GM12892 (cell line): ENCODE results near the gene FRMD4B. TPM values are rescaled to one million over a fixed set of nuclear protein-coding genes. Genes with fewer than 3 reads are reported as not detected.

Source experiments
- DNase-seq: peaks from one replicate; pipeline ENCODE4 v3.0.0; 2011; ENCODE audit not compliant: insufficient read length
- FAIRE-seq: peaks from 2 replicates; lab custom pipeline; 2011; peaks lifted over from hg19 to GRCh38; lab: Jason Lieb, UNC
- POLR2A ChIP-seq: IDR thresholded peaks from 2 replicates; pipeline ENCODE4 v1.6.1; 2011; ENCODE audit warnings: low read depth, low read length, control low read depth
- POLR2AphosphoS5 ChIP-seq: IDR thresholded peaks from 2 replicates; pipeline ENCODE4 v1.6.1; 2011; ENCODE audit warnings: low read depth, low read length, control low read depth
- TAF1 ChIP-seq: IDR thresholded peaks from 2 replicates; pipeline ENCODE4 v1.6.1; 2011; ENCODE audit warnings: low read depth, mild to moderate bottlenecking, control low read depth, low read length, borderline replicate concordance
- polyA plus RNA-seq: library from polyadenylated mRNA; unstranded; fragments of >200 nt; gene quantifications from one replicate; pipeline ENCODE4 v1.2.1, GENCODE V29; 2012; ENCODE audit warnings: missing spikeins, inconsistent platforms; ENCODE audit not compliant: missing spikeins

The FRMD4B gene
- polyA plus RNA-seq: 0.47 TPM

GRCh38 chr3:69385723-69386555 lies at the start of gene FRMD4B:
TSS of gene FRMD4B (minus strand) at chr3:69386088. CDS start at chr3:69385989, 99 bp downstream.
- no peak for DNase-seq
- FAIRE-seq: no peak
- no peak for TF ChIP-seq TAF1
- no peak for TF ChIP-seq POLR2A
- no peak for TF ChIP-seq POLR2AphosphoS5

GRCh38 chr3:69433969-69434325 lies 48.1 kb upstream of the FRMD4B start:
- no peak for DNase-seq
- TF ChIP-seq POLR2A (no peak), TAF1 (no peak), POLR2AphosphoS5 (no peak)
- FAIRE-seq: peak; percentile 74

DNA sequence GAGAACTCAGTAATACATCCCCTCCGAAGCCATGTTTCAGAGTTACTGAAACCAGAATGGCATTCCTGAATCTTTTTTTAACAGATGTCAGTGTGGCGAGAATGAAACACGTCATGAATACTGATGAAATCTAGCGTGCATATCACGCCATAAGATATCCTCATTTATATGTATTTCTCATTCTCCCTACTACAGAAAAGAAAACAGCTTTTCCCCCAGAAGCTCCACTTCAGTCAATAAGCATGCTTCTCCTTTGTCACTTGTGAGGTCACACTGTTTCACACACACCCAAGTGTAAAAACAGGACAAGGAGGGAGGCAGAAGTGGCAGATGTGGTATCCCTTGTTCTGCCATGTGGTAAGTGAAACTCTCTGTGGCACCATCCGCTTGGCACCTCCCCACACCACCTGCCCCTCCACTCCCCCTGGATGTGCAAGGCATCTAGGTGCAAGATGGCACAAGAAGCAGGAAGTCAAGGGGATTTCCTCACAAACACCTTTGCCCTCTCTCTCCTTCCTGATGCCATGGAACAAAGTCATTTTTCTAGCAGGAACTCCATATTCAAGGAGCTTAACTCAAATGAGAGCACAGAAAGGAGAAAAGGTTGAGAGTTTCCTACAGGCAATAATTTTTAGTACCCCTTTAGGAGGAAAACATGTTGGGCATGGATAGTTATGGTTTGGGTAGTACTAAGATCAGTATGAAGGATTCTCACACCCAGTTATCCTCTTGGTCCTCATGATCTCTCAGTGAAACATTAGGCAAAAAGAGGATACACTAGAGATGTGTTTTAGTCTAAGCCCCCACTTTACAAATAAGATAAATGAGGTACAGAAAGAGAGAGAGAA lies 47.5 kb upstream of the FRMD4B start:
- DNase-seq (no peak), FAIRE-seq (peak; percentile 54)
- TF ChIP-seq TAF1 (no peak), POLR2AphosphoS5 (no peak), POLR2A (no peak)

- no peak for TF ChIP-seq POLR2A
- TF ChIP-seq TAF1: no peak
- no peak for TF ChIP-seq POLR2AphosphoS5
- FAIRE-seq (no peak), DNase-seq (no peak)
Observed at GRCh38 chr3:69428657-69429255, 42.9 kb upstream of the FRMD4B start.

GRCh38 chr3:69426967-69427304 lies 41.0 kb upstream of the FRMD4B start:
- DNase-seq: no peak
- no peak for TF ChIP-seq POLR2A
- TF ChIP-seq TAF1: no peak
- no peak for TF ChIP-seq POLR2AphosphoS5
- FAIRE-seq: no peak

DNA sequence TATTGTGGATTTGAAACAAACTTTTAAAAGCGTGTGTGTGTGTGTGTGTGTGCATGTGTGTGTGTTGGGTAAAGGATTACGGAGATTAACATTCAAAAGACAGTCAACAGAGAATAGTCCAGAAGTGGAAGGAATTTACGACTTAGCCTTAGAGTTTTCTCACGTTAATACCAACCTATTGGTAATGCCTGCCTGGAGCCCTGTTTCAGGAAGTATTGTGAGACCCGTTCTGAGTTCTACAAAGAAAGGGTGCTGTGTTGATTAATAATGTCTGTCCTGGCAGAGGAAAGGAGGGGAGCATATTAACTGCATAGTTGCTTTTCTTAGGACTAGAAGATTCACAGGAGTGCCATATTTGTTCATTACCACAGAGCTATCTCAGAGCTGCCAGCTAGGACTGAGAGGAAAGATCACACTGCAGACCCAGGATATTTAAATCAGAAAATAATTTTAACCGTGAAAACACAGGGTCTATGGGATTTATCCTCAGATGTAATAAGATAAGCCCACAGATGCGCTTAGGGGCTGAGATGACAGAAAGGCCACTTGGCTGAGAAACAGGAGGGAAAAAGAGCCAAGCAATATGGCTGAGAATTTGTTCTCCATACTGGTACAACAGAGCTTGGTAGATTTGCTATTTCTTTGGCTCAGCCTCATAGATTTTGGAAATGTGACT lies 40.5 kb upstream of the FRMD4B start:
- no peak for TF ChIP-seq POLR2AphosphoS5
- TF ChIP-seq TAF1: no peak
- no peak for DNase-seq
- FAIRE-seq: no peak

DNA sequence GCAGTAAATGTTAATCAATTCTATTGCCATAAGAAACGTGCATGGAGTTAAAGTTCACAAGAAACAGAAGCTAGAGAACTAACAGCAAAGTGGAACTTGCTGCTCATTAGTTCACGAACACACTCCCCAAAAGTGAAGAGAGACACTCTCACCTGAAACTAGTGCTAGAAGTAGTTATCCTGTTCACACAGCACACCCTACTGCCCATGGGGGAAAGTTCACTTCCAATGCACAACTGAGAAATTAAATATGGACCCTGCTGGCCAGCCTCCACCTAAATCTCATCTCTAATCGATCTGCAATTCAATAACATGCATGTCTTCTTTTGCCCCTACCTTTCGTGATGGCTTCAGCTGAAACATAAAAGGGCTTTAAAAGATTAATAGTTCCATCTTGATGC lies 39.4 kb upstream of the FRMD4B start:
- no peak for TF ChIP-seq POLR2AphosphoS5
- no peak for TF ChIP-seq POLR2A
- no peak for TF ChIP-seq TAF1
- DNase-seq: peak; percentile 7
- FAIRE-seq: peak; percentile 85

GRCh38 chr3:69423463-69424155 lies 37.7 kb upstream of the FRMD4B start:
- FAIRE-seq: no peak
- TF ChIP-seq TAF1 (no peak), POLR2A (no peak), POLR2AphosphoS5 (no peak)

GRCh38 chr3:69422751-69423150 lies 36.9 kb upstream of the FRMD4B start:
- no peak for DNase-seq
- no peak for FAIRE-seq
- no peak for TF ChIP-seq POLR2AphosphoS5
- TF ChIP-seq TAF1: no peak
- TF ChIP-seq POLR2A: no peak

More at GRCh38 chr3:69423463-69424155, 37.7 kb upstream of the FRMD4B start:
- no peak for DNase-seq

DNA sequence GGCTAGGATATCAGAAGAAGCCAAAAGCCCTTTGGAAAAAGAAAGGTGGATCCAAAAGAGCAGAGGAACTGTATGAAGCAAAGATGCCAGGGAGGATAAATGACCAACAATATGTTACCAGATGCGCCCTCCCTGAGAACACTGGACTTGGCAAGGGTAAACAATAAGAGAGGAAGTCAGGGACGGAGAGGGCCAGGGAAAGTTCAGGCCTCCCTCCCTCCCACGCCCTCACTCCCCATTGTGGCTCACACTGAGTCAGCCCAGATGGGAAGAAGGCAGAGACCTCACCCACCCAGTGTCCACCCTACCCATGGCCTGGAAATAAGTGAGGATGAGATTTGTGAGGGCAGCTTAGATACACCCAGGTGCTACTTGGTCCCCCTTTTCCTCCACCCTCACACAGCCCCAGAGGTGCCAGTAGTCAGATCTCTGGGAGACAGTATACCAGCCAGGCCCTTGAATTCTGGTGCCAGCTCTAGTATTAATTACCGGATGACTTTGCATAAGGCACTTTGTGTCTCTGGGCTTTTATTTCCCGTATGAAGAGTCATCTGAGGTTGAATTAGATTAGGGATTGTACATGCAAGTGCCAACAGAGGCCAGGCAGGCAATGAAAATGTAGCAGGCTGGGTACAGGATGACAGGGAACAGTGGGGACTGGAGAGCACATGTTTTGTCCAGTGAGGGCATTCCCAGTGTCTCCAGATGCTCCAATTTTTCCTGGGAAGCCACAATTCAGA lies 35.1 kb upstream of the FRMD4B start:
- TF ChIP-seq TAF1: no peak
- no peak for TF ChIP-seq POLR2A
- TF ChIP-seq POLR2AphosphoS5: no peak
- no peak for DNase-seq
- FAIRE-seq: no peak
